Suprapubic skin (tissue), 4 donors: ENCODE data around the gene EFCAB6. TPM values are rescaled to one million over a fixed set of nuclear protein-coding genes. Genes with fewer than 3 reads are reported as not detected.
"Not testable (repeated sequence)": the region's sequence is repeated elsewhere in the genome, so short reads cannot be mapped to it uniquely, and the experiment has no call there.

Experiments
- DNase-seq, 2 donors: peaks; one replicate each; pipeline ENCODE4 v3.0.0-alpha.2; 2019; ENCODE audit warnings: low spot score in 2 of 2
- H3K27ac ChIP-seq: fragments of 200-600 bp; sonication (generic); one replicate; pipeline ENCODE4 v1.5.1; 2019
- H3K27me3 ChIP-seq: fragments of 200-600 bp; sonication (generic); one replicate; pipeline ENCODE4 v1.5.1; 2019
- H3K36me3 ChIP-seq: fragments of 200-600 bp; sonication (generic); one replicate; pipeline ENCODE4 v1.5.1; 2019
- H3K4me1 ChIP-seq: fragments of 200-600 bp; sonication (generic); one replicate; pipeline ENCODE4 v1.5.1; 2019
- H3K4me3 ChIP-seq: fragments of 200-600 bp; sonication (generic); one replicate; pipeline ENCODE4 v1.5.1; 2019; ENCODE audit warnings: mild to moderate bottlenecking
- H3K9me3 ChIP-seq: fragments of 200-600 bp; sonication (generic); one replicate; pipeline ENCODE4 v1.5.1; 2019
- CTCF ChIP-seq, 2 donors: fragments of 200-600 bp in 1 of 2; fragments of 450-650 bp in 1 of 2; sonication (generic) in 1 of 2; IDR thresholded peaks; one replicate each; pipeline ENCODE4 v1.5.1; 2016 to 2019; ENCODE audit warnings: antibody characterized with exemption in 2 of 2, mild to moderate bottlenecking in 1 of 2, moderate library complexity in 1 of 2
- EP300 ChIP-seq: sonication (generic); formaldehyde crosslinking; IDR thresholded peaks from one replicate; pipeline ENCODE4 v1.6.1; 2017; ENCODE audit warnings: antibody characterized with exemption
- POLR2A ChIP-seq, 2 donors: fragments of 450-650 bp; IDR thresholded peaks; one replicate each; pipeline ENCODE4 v1.6.1; 2017; ENCODE audit warnings: antibody characterized with exemption in 2 of 2, mild to moderate bottlenecking in 2 of 2, moderate library complexity in 2 of 2
- POLR2AphosphoS5 ChIP-seq, 3 donors: sonication (generic); formaldehyde crosslinking; IDR thresholded peaks; one replicate each; pipeline ENCODE4 v1.6.1; 2017; ENCODE audit warnings: antibody characterized with exemption in 3 of 3
- WGBS: methylation state at CpG from one replicate; pipeline ENCODE4 v1.1.5; 2018; 5-methylcytosine and 5-hydroxymethylcytosine counted together
- total RNA-seq, 4 donors: library from RNA; depleted of rRNA; stranded (reverse); fragments of >200 nt; gene quantifications; one replicate each; pipeline ENCODE4 v1.1.0, GENCODE V29; 2016

The EFCAB6 gene
- total RNA-seq, 4 donors from 2014 or later, result 1.9 to 4.9 (median 2.9) TPM

GRCh38 chr22:43681731-43682360 is 130.3 kb downstream of the EFCAB6 start:
- Histone ChIP-seq H3K4me1 (no peaks in the 10 kb centered on the region), H3K9me3 (peaks cover 4% of the 10 kb centered on the region), H3K27me3 (no peaks in the 10 kb centered on the region), H3K27ac (no peak overlapping the region), H3K36me3 (no peaks in the 10 kb centered on the region), H3K4me3 (no peak overlapping the region)
- WGBS, result 85% methylated on average over 6 of the region's 6 CpGs
- TF ChIP-seq CTCF (IDR thresholded peaks at IDR 0.05) (no peak), POLR2A (IDR thresholded peaks at IDR 0.05) (no peak), POLR2AphosphoS5 (IDR thresholded peaks at IDR 0.05) (no peak)
- DNase-seq, result no peak

GRCh38 chr22:43670513-43670912 is 141.6 kb downstream of the EFCAB6 start:
- 75% methylated on average over 7 of the region's 7 CpGs for WGBS
- DNase-seq, result no peak
- TF ChIP-seq EP300, result no peak
- no peak for TF ChIP-seq POLR2A (IDR thresholded peaks at IDR 0.05)

GRCh38 chr22:43669190-43669589 is 142.9 kb downstream of the EFCAB6 start:
- no peak overlapping the region for H3K27ac ChIP-seq
- no peaks in the 10 kb centered on the region for H3K27me3 ChIP-seq
- H3K4me3 ChIP-seq, result no peak overlapping the region
- 85% methylated on average over 1 of the region's 1 CpG for WGBS
- TF ChIP-seq CTCF (IDR thresholded peaks at IDR 0.05), result no peak
- TF ChIP-seq EP300, result no peak
- H3K4me1 ChIP-seq, result no peaks in the 10 kb centered on the region
- H3K36me3 ChIP-seq, result no peaks in the 10 kb centered on the region
- H3K9me3 ChIP-seq, result no peaks in the 10 kb centered on the region
- DNase-seq, result no peak

More at GRCh38 chr22:43670513-43670912, 141.6 kb downstream of the EFCAB6 start:
- H3K27ac ChIP-seq, result no peak overlapping the region
- no peaks in the 10 kb centered on the region for H3K9me3 ChIP-seq
- no peaks in the 10 kb centered on the region for H3K4me1 ChIP-seq
- no peaks in the 10 kb centered on the region for H3K36me3 ChIP-seq
- H3K4me3 ChIP-seq, result no peak overlapping the region
- H3K27me3 ChIP-seq, result no peaks in the 10 kb centered on the region

- no peaks in the 10 kb centered on the region for H3K27me3 ChIP-seq
- no peak for TF ChIP-seq POLR2AphosphoS5 (IDR thresholded peaks at IDR 0.05)
- no peak for TF ChIP-seq CTCF (IDR thresholded peaks at IDR 0.05)
- TF ChIP-seq EP300, result no peak
- TF ChIP-seq POLR2A (IDR thresholded peaks at IDR 0.05), result no peak
- no peak for DNase-seq
- no peaks in the 10 kb centered on the region for H3K4me1 ChIP-seq
- H3K9me3 ChIP-seq, result no peaks in the 10 kb centered on the region
- 87% methylated on average over 8 of the region's 8 CpGs for WGBS
- no peak overlapping the region for H3K27ac ChIP-seq
- H3K36me3 ChIP-seq, result no peaks in the 10 kb centered on the region
- no peak overlapping the region for H3K4me3 ChIP-seq
Observed at GRCh38 chr22:43667656-43668055, 144.4 kb downstream of the EFCAB6 start.

GRCh38 chr22:43666457-43666856 is 145.6 kb downstream of the EFCAB6 start:
- Histone ChIP-seq H3K4me3 (no peak overlapping the region), H3K9me3 (no peaks in the 10 kb centered on the region), H3K27ac (no peak overlapping the region), H3K27me3 (no peaks in the 10 kb centered on the region), H3K36me3 (no peaks in the 10 kb centered on the region), H3K4me1 (no peaks in the 10 kb centered on the region)
- DNase-seq, result no peak
- TF ChIP-seq CTCF (IDR thresholded peaks at IDR 0.05) (no peak), POLR2AphosphoS5 (IDR thresholded peaks at IDR 0.05) (no peak), POLR2A (IDR thresholded peaks at IDR 0.05) (no peak), EP300 (no peak)
- 61% methylated on average over 5 of the region's 5 CpGs for WGBS

GRCh38 chr22:43658823-43659222 is 153.3 kb downstream of the EFCAB6 start:
- Histone ChIP-seq H3K4me1 (no peaks in the 10 kb centered on the region), H3K9me3 (no peaks in the 10 kb centered on the region), H3K36me3 (no peaks in the 10 kb centered on the region), H3K27me3 (no peaks in the 10 kb centered on the region), H3K4me3 (no peak overlapping the region), H3K27ac (no peak overlapping the region)
- no peak for DNase-seq
- WGBS, result 78% methylated on average over 9 of the region's 9 CpGs
- TF ChIP-seq POLR2AphosphoS5 (IDR thresholded peaks at IDR 0.05), result no peak
- TF ChIP-seq CTCF (IDR thresholded peaks at IDR 0.05), result no peak
- TF ChIP-seq POLR2A (IDR thresholded peaks at IDR 0.05), result no peak
- no peak for TF ChIP-seq EP300

GRCh38 chr22:43656581-43656980 is 155.5 kb downstream of the EFCAB6 start:
- H3K4me1 ChIP-seq, DNase-seq, H3K4me3 ChIP-seq, H3K9me3 ChIP-seq, H3K27me3 ChIP-seq, H3K36me3 ChIP-seq, H3K27ac ChIP-seq: not testable (repeated sequence)
- WGBS, result 76% methylated on average over 5 of the region's 6 CpGs
